ENCODE results near the gene VAMP2. TPM values are rescaled to one million over a fixed set of nuclear protein-coding genes. Genes with fewer than 3 reads are reported as not detected.
A peak's percentile ranks its signal among the peaks of the same experiment; 100 is the strongest.

Gene VAMP2
- total and polyA plus RNA-seq, 2 of the 4 experiments (the other 2 are of a cell fraction) = 2.3 to 33.3 TPM

DNA sequence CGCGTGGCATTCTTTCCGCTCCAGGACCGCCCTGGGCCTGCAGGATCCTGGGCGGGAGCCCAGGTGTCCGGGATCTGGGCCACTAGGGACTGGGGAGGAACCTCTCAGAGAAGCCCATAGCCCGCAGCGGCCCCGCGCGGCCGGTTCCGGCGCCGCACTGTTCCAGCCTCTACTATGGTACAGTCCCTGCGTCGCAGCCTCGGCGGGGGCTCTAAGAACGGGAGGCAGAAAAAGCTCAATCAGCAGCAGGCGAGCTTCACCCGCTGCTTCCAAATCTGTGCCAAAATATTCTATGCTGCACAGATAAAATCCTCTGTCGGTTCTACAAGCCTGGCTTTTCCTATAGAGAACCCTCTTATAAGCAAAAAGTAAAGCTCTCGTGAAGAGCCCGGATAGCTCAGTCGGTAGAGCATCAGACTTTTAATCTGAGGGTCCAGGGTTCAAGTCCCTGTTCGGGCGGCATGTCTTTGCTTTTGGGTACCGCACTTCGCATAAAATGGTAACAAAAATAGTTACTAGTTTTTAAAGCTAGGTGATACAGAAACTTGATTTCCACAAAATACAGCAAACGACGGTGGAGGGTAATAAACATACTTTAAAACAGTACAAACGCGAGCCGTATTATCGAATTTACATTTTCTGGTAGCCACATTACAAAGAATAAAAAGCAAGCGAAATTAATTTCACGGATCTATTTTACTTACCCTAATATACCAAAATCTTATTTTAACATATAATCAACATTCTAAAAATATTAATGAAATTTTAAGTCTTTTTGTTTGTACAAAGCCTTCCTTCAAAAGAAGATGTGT, 43.8 kb downstream of the VAMP2 start:
- H2BK15ac ChIP-seq (ENCODE audit: low read depth, low read length) = no peak overlapping the region
- H2BK20ac ChIP-seq (ENCODE audit: low read depth, low read length) = no peak overlapping the region
- no peaks in the 10 kb centered on the region for H3K36me3 ChIP-seq (ENCODE audit: control insufficient read depth, insufficient read depth, low read length)
- no peaks in the 10 kb centered on the region for H3K9me3 ChIP-seq (ENCODE audit: control insufficient read depth, insufficient read depth, low read length)
- peak overlapping the region; percentile 88 for H2AFZ ChIP-seq (replicated peaks; ENCODE audit: low read length, poor library complexity)
- H3K23ac ChIP-seq (ENCODE audit: low read depth, low read length) = no peak overlapping the region
- no peak overlapping the region for H2BK5ac ChIP-seq (ENCODE audit: low read depth, low read length, poor library complexity, severe bottlenecking)
- 0 to 100% methylated on average over 1 to 12 of the region's 38 CpGs for WGBS, 2 experiments (ENCODE audit: extremely low coverage in 2 of 2, insufficient read length in 1 of 2)
- H3K79me1 ChIP-seq (ENCODE audit: low read depth in 1 of 2, low read length in 2 of 2) = no peaks in the 10 kb centered on the region
- peak overlapping the region; percentile 60 for H3K4me3 ChIP-seq (ENCODE audit: insufficient read depth, low read depth, low read length)
- H2BK120ac ChIP-seq (ENCODE audit: low read depth, low read length) = no peak overlapping the region
- peak; percentile 80 for DNase-seq
- in situ Hi-C loops (cut with MboI; ENCODE audit: low sequenced_read_pairs) = loop anchor here (5.0 kb wide), 1 partner anchor 47 kb away; no protein-coding TSS in a partner anchor
- intact Hi-C loops (cut with micrococcal nuclease) = loop anchor here (1.0 to 2.0 kb wide), 5 partner anchors 25 to 103 kb away; no protein-coding TSS in a partner anchor
- no peak overlapping the region; the same call in 1 of the 2 replicates for H3K27ac ChIP-seq (ENCODE audit: insufficient read depth, low read length)
- peaks cover 26% of the 10 kb centered on the region for H3K27me3 ChIP-seq (ENCODE audit: control insufficient read depth, insufficient read depth, low read length)
- peaks cover 8% of the 10 kb centered on the region; the same call in 1 of the 2 replicates for H3K4me1 ChIP-seq (ENCODE audit: control insufficient read depth, insufficient read depth, low read length)
- dilution Hi-C loops (cut with HindIII; ENCODE audit: low sequenced_read_pairs, unreplicated experiment) = loop anchor here (25.0 kb wide), 1 partner anchor 118 kb away; the partner anchor contains the start of genes CTC1 and PFAS
- no peak overlapping the region for H4K5ac ChIP-seq (ENCODE audit: low read depth, low read length)
- POLR2A ChIA-PET (ENCODE audit: unreplicated experiment) = interaction anchor here (0.5 to 0.8 kb wide), 2 partner anchors 54 to 546 kb away, joined by 3 to 4 read pairs; no protein-coding TSS in a partner anchor
- H2AK9ac ChIP-seq (replicated peaks; ENCODE audit: low read depth, low read length, poor library complexity) = peak overlapping the region; percentile 13
- BruUV-seq (replicated peaks) = no TSS peak
- no peak overlapping the region; the same call in 1 of the 2 replicates for H3K56ac ChIP-seq (ENCODE audit: extremely low read depth, insufficient read depth, low read length)
- H3K9me1 ChIP-seq (ENCODE audit: insufficient read depth, low read length) = peaks cover 2% of the 10 kb centered on the region; the same call in 1 of the 2 replicates
- no peak overlapping the region for H3K14ac ChIP-seq (replicated peaks; ENCODE audit: low read depth, low read length)
- peaks cover 24% of the 10 kb centered on the region for H4K20me1 ChIP-seq (ENCODE audit: insufficient read depth, low read length)
- no peak overlapping the region for H3K18ac ChIP-seq (ENCODE audit: low read depth, low read length)
- peak overlapping the region; percentile 90 for H3K4me2 ChIP-seq (ENCODE audit: low read depth, low read length)
- CTCF ChIA-PET = interaction anchor here (0.6 to 3.7 kb wide), 20 partner anchors 8 to 616 kb away, joined by 3 to 25 read pairs (median 4); partner anchors contain the start of genes BORCS6, CTC1 and SLC25A35
- peak overlapping the region; percentile 21; the same call in 1 of the 2 replicates for H3K9ac ChIP-seq (ENCODE audit: low read depth, low read length)
- H3K4ac ChIP-seq (ENCODE audit: low read depth, low read length) = no peak overlapping the region
- H4K8ac ChIP-seq (ENCODE audit: low read depth in 2 of 2, low read length in 2 of 2) = no peak overlapping the region
- ATAC-seq (ENCODE audit: low read depth) = peak; percentile 59
- H2AK5ac ChIP-seq (ENCODE audit: low read depth, low read length) = no peak overlapping the region
- H4K91ac ChIP-seq (ENCODE audit: insufficient read depth, low read depth, low read length) = no peak overlapping the region
- TF ChIP-seq CHD1 (IDR thresholded peaks at IDR 0.05; ENCODE audit: low read depth, low read length) = no peak; the same call in 1 of the 2 replicates
- no peak for TF ChIP-seq RCOR1 (IDR thresholded peaks at IDR 0.05; ENCODE audit: insufficient replicate concordance, low read length)
- TF ChIP-seq USF2 (IDR thresholded peaks at IDR 0.05; ENCODE audit: low read depth, low read length) = no peak
- no peak for TF ChIP-seq RFX5 (IDR thresholded peaks at IDR 0.05; ENCODE audit: low read depth, low read length)
- TF ChIP-seq MAZ (IDR thresholded peaks at IDR 0.05; ENCODE audit: borderline replicate concordance, low read depth, low read length) = peak; percentile 74; the same call in 1 of the 2 replicates
- peak; percentile 39; the same call in 1 of the 2 replicates for TF ChIP-seq SMC3 (IDR thresholded peaks at IDR 0.05; ENCODE audit: low read depth, low read length)
- TF ChIP-seq BHLHE40 (IDR thresholded peaks at IDR 0.05; ENCODE audit: low read depth, low read length) = peak; percentile 15; the same call in 1 of the 2 replicates
- no peak for TF ChIP-seq POLR2A (IDR thresholded peaks at IDR 0.05; ENCODE audit: low read depth, low read length)
- TF ChIP-seq NFE2L2 (IDR thresholded peaks at IDR 0.05; ENCODE audit: low read depth, low read length) = no peak
- TF ChIP-seq CTCF (conservative IDR thresholded peaks at IDR 0.05; ENCODE audit: low read depth, low read length) = peak; percentile 90
- TF ChIP-seq FOS (IDR thresholded peaks at IDR 0.05; ENCODE audit: low read depth, low read length) = peak; percentile 97
- TF ChIP-seq ELK1 (IDR thresholded peaks at IDR 0.05; ENCODE audit: borderline replicate concordance, low read depth, low read length) = no peak
- no peak for TF ChIP-seq MAFK (IDR thresholded peaks at IDR 0.05; ENCODE audit: low read depth, low read length)
